ENCODE measurements around the gene KRT20.

DNA sequence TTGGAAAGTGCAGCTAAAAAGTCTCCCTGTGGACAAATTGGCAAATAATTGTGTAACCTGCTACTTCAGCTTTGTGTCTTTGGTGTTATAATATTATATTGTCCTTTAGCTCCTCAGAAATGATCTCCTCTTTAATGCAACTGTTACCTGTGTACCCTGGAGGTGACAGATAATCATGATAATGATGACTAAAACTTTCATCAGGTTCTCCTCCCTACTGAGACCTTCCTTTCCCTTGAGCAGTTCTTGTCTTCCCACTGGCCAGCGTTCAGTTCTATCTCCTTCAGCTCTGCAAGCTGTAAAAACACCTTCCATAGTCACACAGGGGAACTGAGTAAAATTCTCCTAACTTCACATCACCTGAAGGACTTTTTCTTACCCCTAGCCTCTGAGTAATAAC lies 32.7 kb downstream of the KRT20 start:
- TF ChIP-seq POLR2A (IDR thresholded peaks at IDR 0.05) (no peak), EP300 (IDR thresholded peaks at IDR 0.05) (no peak)
- TF ChIP-seq, protein P1, sequence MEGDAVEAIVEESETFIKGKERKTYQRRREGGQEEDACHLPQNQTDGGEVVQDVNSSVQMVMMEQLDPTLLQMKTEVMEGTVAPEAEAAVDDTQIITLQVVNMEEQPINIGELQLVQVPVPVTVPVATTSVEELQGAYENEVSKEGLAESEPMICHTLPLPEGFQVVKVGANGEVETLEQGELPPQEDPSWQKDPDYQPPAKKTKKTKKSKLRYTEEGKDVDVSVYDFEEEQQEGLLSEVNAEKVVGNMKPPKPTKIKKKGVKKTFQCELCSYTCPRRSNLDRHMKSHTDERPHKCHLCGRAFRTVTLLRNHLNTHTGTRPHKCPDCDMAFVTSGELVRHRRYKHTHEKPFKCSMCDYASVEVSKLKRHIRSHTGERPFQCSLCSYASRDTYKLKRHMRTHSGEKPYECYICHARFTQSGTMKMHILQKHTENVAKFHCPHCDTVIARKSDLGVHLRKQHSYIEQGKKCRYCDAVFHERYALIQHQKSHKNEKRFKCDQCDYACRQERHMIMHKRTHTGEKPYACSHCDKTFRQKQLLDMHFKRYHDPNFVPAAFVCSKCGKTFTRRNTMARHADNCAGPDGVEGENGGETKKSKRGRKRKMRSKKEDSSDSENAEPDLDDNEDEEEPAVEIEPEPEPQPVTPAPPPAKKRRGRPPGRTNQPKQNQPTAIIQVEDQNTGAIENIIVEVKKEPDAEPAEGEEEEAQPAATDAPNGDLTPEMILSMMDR (IDR thresholded peaks at IDR 0.05): no peak
